Stimulated activated CD8-positive, alpha-beta memory T cell treated with anti-CD3 and anti-CD28 coated beads, Interleukin-4, amount 100 ng/mL, for 48 hours (primary cell): Measurements from ENCODE around the gene CDIPT.

Experiments used
- DNase-seq: peaks from one replicate; pipeline ENCODE4 v3.0.0-alpha.2; 2020

CDIPT gene

GRCh38 chr16:29809031-29809747, 53.8 kb downstream of the CDIPT start:
- DNase-seq, result no peak
